PC-9 (cell line): ENCODE results near the gene C17orf113. TPM values are rescaled to one million over a fixed set of nuclear protein-coding genes. Genes with fewer than 3 reads are reported as not detected.

Source experiments
- BruUV-seq: library from RNA; stranded (reverse); fragments of 400-500 nt; replicated peaks from 2 replicates; lab custom pipeline; 2021; lab: Mats Ljungman, UMichigan
- CTCF ChIA-PET: fragments of 300-600 bp; sonication (Branson Sonifier 250); formaldehyde crosslinking; loops from one replicate; lab custom pipeline; 2022; ENCODE audit warnings: antibody characterized with exemption; lab: Charles Lee
- POLR2A ChIA-PET: fragments of 300-600 bp; sonication (Branson Sonifier 250); formaldehyde crosslinking; loops from one replicate; lab custom pipeline; 2022; ENCODE audit warnings: antibody characterized with exemption; ENCODE audit not compliant: unreplicated experiment; lab: Charles Lee
- DNase-seq, 2 experiments: peaks; one replicate each; pipeline versions ENCODE4 v3.0.0 to v3.0.0-alpha.2; 2015 to 2022; ENCODE audit warnings: mixed read lengths in 1 of 2
- H2AFZ ChIP-seq: fragments of 200-600 bp; sonication (generic); 2 replicates; pipeline ENCODE4 v1.8.1; 2017; ENCODE audit warnings: antibody characterized with exemption
- H3F3A ChIP-seq: fragments of 200-600 bp; sonication (generic); 2 replicates; pipeline ENCODE4 v1.8.1; 2017; ENCODE audit warnings: antibody characterized with exemption, mild to moderate bottlenecking, low read depth; ENCODE audit not compliant: insufficient read depth
- H3K27ac ChIP-seq: fragments of 200-600 bp; sonication (generic); 2 replicates; pipeline ENCODE4 v1.6.1; 2016; ENCODE audit warnings: mixed run types
- H3K27me3 ChIP-seq: fragments of 200-600 bp; sonication (generic); 2 replicates; pipeline ENCODE4 v1.6.1; 2016; ENCODE audit warnings: low read depth, mixed run types; ENCODE audit not compliant: insufficient read depth
- H3K36me3 ChIP-seq: fragments of 200-600 bp; sonication (generic); 2 replicates; pipeline ENCODE4 v1.6.1; 2016; ENCODE audit warnings: low read depth, mixed run types
- H3K4me1 ChIP-seq: fragments of 200-600 bp; sonication (generic); replicated peaks from 2 replicates; pipeline ENCODE4 v1.6.1; 2016; ENCODE audit warnings: mixed run types; ENCODE audit not compliant: insufficient read depth
- H3K4me2 ChIP-seq: fragments of 200-600 bp; sonication (generic); 2 replicates; pipeline ENCODE4 v1.6.1; 2017; ENCODE audit warnings: mixed run types
- H3K4me3 ChIP-seq: fragments of 200-600 bp; sonication (generic); 2 replicates; pipeline ENCODE4 v1.6.1; 2016; ENCODE audit warnings: mixed run types
- H3K79me2 ChIP-seq: fragments of 200-600 bp; sonication (generic); 2 replicates; pipeline ENCODE4 v1.6.1; 2017; ENCODE audit warnings: low read depth, mixed run types
- H3K9me2 ChIP-seq: fragments of 200-600 bp; sonication (generic); 2 replicates; pipeline ENCODE4 v1.8.1; 2017; ENCODE audit warnings: mild to moderate bottlenecking; ENCODE audit not compliant: insufficient read depth
- H3K9me3 ChIP-seq: fragments of 200-600 bp; sonication (generic); 2 replicates; pipeline ENCODE4 v1.8.1; 2016; ENCODE audit warnings: low read depth; ENCODE audit not compliant: insufficient read depth
- H4K20me1 ChIP-seq: fragments of 200-600 bp; sonication (generic); 2 replicates; pipeline ENCODE4 v1.8.1; 2017; ENCODE audit not compliant: insufficient read depth
- CTCF ChIP-seq: fragments of 200-600 bp; sonication (generic); conservative IDR thresholded peaks from 2 replicates; pipeline ENCODE4 v1.6.1; 2017; ENCODE audit warnings: mixed run types, antibody characterized with exemption, mild to moderate bottlenecking, moderate library complexity
- EZH2 ChIP-seq: fragments of 200-600 bp; sonication (generic); IDR thresholded peaks from 2 replicates; pipeline ENCODE4 v1.8.0; 2017; ENCODE audit warnings: antibody characterized with exemption, low read depth
- intact Hi-C: fragments of 100-400 bp; cut with micrococcal nuclease; formaldehyde crosslinking; loops from one replicate; pipeline ENCODE4 v1.10.0; 2022; ENCODE audit not compliant: unreplicated experiment
- total RNA-seq: library from RNA; stranded (reverse); gene quantifications from 2 replicates; pipeline ENCODE4 v1.2.3, GENCODE V29; 2021

The C17orf113 gene
- total RNA-seq, 1 experiment from 2014 or later: 3.4 TPM

- no peaks in the 10 kb centered on the region for H4K20me1 ChIP-seq
- intact Hi-C loops: no loop called here
- H2AFZ ChIP-seq: no peak overlapping the region
- ChIA-PET POLR2A (interaction anchor here (0.5 kb wide), 1 partner anchor 241 kb away, joined by 4 read pairs; no protein-coding TSS in a partner anchor), CTCF (no interaction called here)
- H3F3A ChIP-seq: peaks cover 11% of the 10 kb centered on the region; the same call in 1 of the 2 replicates
- H3K4me2 ChIP-seq: no peak overlapping the region
- no TSS peak for BruUV-seq
- H3K9me2 ChIP-seq: no peaks in the 10 kb centered on the region
- H3K4me3 ChIP-seq: no peak overlapping the region
- H3K27me3 ChIP-seq: no peaks in the 10 kb centered on the region
- H3K36me3 ChIP-seq: no peaks in the 10 kb centered on the region
- no peaks in the 10 kb centered on the region for H3K4me1 ChIP-seq
- TF ChIP-seq CTCF (no peak), EZH2 (no peak)
- H3K9me3 ChIP-seq: no peaks in the 10 kb centered on the region
- no peaks in the 10 kb centered on the region for H3K79me2 ChIP-seq
- DNase-seq: no peak
- H3K27ac ChIP-seq: no peak overlapping the region
Measured at GRCh38 chr17:42087736-42088705, 37.6 kb upstream of the C17orf113 start.

- Histone ChIP-seq H3K4me2 (no peak overlapping the region), H3K27me3 (no peaks in the 10 kb centered on the region), H3K4me3 (no peak overlapping the region), H2AFZ (no peak overlapping the region), H3F3A (peaks cover 11% of the 10 kb centered on the region; the same call in 1 of the 2 replicates), H3K9me3 (no peaks in the 10 kb centered on the region), H3K9me2 (no peaks in the 10 kb centered on the region), H3K36me3 (no peaks in the 10 kb centered on the region), H3K79me2 (no peaks in the 10 kb centered on the region), H4K20me1 (no peaks in the 10 kb centered on the region), H3K4me1 (0 out of 2 replicates have a peak, but pooled peaks cover 3% of the 10 kb centered on the region), H3K27ac (no peak overlapping the region)
- no TSS peak for BruUV-seq
- TF ChIP-seq CTCF (no peak), EZH2 (no peak)
- CTCF ChIA-PET: no interaction called here
- DNase-seq: no peak
- POLR2A ChIA-PET: no interaction called here
- intact Hi-C loops: no loop called here
Measured at GRCh38 chr17:42087042-42087701, 36.8 kb upstream of the C17orf113 start.

- CTCF ChIA-PET: no interaction called here
- TF ChIP-seq CTCF: no peak
- TF ChIP-seq EZH2: no peak
- no peaks in the 10 kb centered on the region for H3K36me3 ChIP-seq
- POLR2A ChIA-PET: no interaction called here
- 0 out of 2 replicates have a peak, but pooled peaks cover 6% of the 10 kb centered on the region for H3K4me1 ChIP-seq
- no peaks in the 10 kb centered on the region for H3K27me3 ChIP-seq
- H4K20me1 ChIP-seq: no peaks in the 10 kb centered on the region
- no peak overlapping the region for H3K4me2 ChIP-seq
- H3K79me2 ChIP-seq: no peaks in the 10 kb centered on the region
- intact Hi-C loops: no loop called here
- DNase-seq: no peak
- H3K4me3 ChIP-seq: no peak overlapping the region
- no peaks in the 10 kb centered on the region for H3K9me3 ChIP-seq
- H3F3A ChIP-seq: no peaks in the 10 kb centered on the region
- no peak overlapping the region for H2AFZ ChIP-seq
- BruUV-seq: no TSS peak
- no peaks in the 10 kb centered on the region for H3K9me2 ChIP-seq
- H3K27ac ChIP-seq: no peak overlapping the region
Measured at GRCh38 chr17:42081516-42082129, 31.2 kb upstream of the C17orf113 start.
